Naive B cell (primary cell): ENCODE measurements around the gene CCL19. TPM values are rescaled to one million over a fixed set of nuclear protein-coding genes. Genes with fewer than 3 reads are reported as not detected.

Experiments used
- ATAC-seq, 2 donors: fragments of 150-1000 bp; cut with Tn5 transposase; 2 replicates each; pipeline ENCODE4 v1.10.0; 2021; ENCODE audit warnings: low read depth in 2 of 2, mild to moderate bottlenecking in 2 of 2, moderate library complexity in 2 of 2
- DNase-seq: peaks from one replicate; pipeline ENCODE4 v3.0.0; 2022
- H3K27ac Mint-ChIP-seq, 6 donors: one replicate each; pipeline ENCODE4 v1.8.0; 2020 to 2022; ENCODE audit warnings: mild to moderate bottlenecking in 6 of 6, mixed read lengths in 6 of 6, moderate library complexity in 5 of 6, inconsistent platforms in 2 of 6
- H3K27me3 Mint-ChIP-seq, 3 donors: one replicate each; pipeline ENCODE4 v1.8.0; 2021 to 2022; ENCODE audit warnings: mixed read lengths in 3 of 3, mild to moderate bottlenecking in 1 of 3
- H3K36me3 Mint-ChIP-seq, 2 donors: one replicate each; pipeline ENCODE4 v1.8.0; 2020 to 2022; ENCODE audit warnings: mixed read lengths in 2 of 2, inconsistent platforms in 1 of 2, mild to moderate bottlenecking in 1 of 2
- H3K4me1 Mint-ChIP-seq, 3 donors: one replicate each; pipeline ENCODE4 v1.8.0; 2020 to 2022; ENCODE audit warnings: mixed read lengths in 3 of 3, inconsistent platforms in 1 of 3, mild to moderate bottlenecking in 1 of 3, moderate library complexity in 1 of 3
- H3K4me3 Mint-ChIP-seq, 8 donors: one replicate each; pipeline ENCODE4 v1.8.0; 2020 to 2022; ENCODE audit warnings: mild to moderate bottlenecking in 8 of 8, mixed read lengths in 8 of 8, moderate library complexity in 8 of 8, inconsistent platforms in 2 of 8
- H3K9me3 Mint-ChIP-seq, 7 donors: one replicate each; pipeline ENCODE4 v1.8.0; 2020 to 2022; ENCODE audit warnings: mixed read lengths in 7 of 7, mild to moderate bottlenecking in 5 of 7, inconsistent platforms in 2 of 7, moderate library complexity in 1 of 7
- polyA plus RNA-seq, 6 donors: library from polyadenylated mRNA; unstranded; fragments of 300-500 nt; fragmentation: Illumina TruSeq; gene quantifications; one replicate each; pipeline ENCODE4 v1.2.3, GENCODE V29; 2021; ENCODE audit warnings: low read depth in 6 of 6

Gene CCL19
- polyA plus RNA-seq, 6 donors from 2014 or later: not detected

DNA sequence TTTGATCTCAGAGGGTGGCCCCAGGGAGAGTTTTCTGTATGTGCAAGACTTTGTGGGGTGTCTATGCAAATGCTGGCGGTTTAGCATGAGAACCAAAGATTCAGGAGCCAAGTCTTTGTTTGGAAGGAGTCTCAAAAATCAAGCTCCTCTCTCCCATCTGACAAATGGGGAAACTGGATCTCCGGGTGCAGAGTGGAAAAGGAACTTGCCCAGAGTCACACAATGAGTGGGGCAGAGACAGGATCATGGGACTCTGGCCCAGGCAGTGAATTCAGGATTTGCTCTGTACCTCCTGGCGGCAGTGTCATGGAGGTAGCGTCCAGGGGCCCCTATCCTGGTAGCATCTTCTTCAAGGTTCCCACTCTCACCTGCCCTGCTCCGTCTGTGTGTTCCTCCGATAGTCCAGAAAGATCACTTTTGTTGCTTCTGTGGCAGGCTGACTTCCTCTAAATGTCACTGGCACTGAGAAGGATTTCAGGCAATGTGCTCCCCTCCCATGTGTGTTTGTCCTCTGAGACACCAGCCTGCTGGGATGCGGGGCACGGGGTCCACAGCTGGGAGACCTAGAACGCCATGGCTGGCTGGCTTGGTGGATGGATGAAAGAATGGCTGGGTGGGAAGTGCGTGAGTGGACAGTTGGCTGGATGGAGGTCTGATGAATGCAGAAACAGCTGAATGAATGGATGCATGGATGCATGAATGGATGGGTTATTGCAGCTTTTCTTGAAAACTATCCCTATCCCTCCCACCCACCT is 3.6 kb downstream of the CCL19 start:
- DNase-seq (no peak), ATAC-seq (no peak)
- peaks cover 0 to 4% (median 0%) of the 10 kb centered on the region in 3 donors for H3K4me1 Mint-ChIP-seq
- no peak overlapping the region for H3K4me3 Mint-ChIP-seq
- no peaks in the 10 kb centered on the region for H3K9me3 Mint-ChIP-seq
- peaks cover 9 to 27% (median 16%) of the 10 kb centered on the region in 3 donors for H3K27me3 Mint-ChIP-seq
- H3K27ac Mint-ChIP-seq: peak overlapping the region in 1 of 6 donors; percentile 78
- H3K36me3 Mint-ChIP-seq: no peaks in the 10 kb centered on the region

GRCh38 chr9:34686732-34687131 is 4.3 kb downstream of the CCL19 start:
- no peaks in the 10 kb centered on the region for H3K36me3 Mint-ChIP-seq
- H3K9me3 Mint-ChIP-seq: no peaks in the 10 kb centered on the region
- H3K4me1 Mint-ChIP-seq: peaks cover 0 to 4% (median 0%) of the 10 kb centered on the region in 3 donors
- ATAC-seq (no peak), DNase-seq (no peak)
- H3K4me3 Mint-ChIP-seq: no peak overlapping the region
- H3K27ac Mint-ChIP-seq: peak overlapping the region in 1 of 6 donors; percentile 64
- H3K27me3 Mint-ChIP-seq: peaks cover 9 to 27% (median 16%) of the 10 kb centered on the region in 3 donors

GRCh38 chr9:34686231-34686630 is 4.8 kb downstream of the CCL19 start:
- peaks cover 0 to 4% (median 0%) of the 10 kb centered on the region in 3 donors for H3K4me1 Mint-ChIP-seq
- ATAC-seq (no peak), DNase-seq (no peak)
- H3K36me3 Mint-ChIP-seq: no peaks in the 10 kb centered on the region
- H3K27me3 Mint-ChIP-seq: peaks cover 9 to 27% (median 16%) of the 10 kb centered on the region in 3 donors
- H3K27ac Mint-ChIP-seq: peak overlapping the region in 1 of 6 donors; percentile 15
- no peaks in the 10 kb centered on the region for H3K9me3 Mint-ChIP-seq
- no peak overlapping the region for H3K4me3 Mint-ChIP-seq

GRCh38 chr9:34685591-34685990 is 5.5 kb downstream of the CCL19 start:
- no peak overlapping the region for H3K27ac Mint-ChIP-seq
- DNase-seq: no peak
- H3K4me1 Mint-ChIP-seq: peaks cover 0 to 4% (median 0%) of the 10 kb centered on the region in 3 donors
- peaks cover 9 to 27% (median 16%) of the 10 kb centered on the region in 3 donors for H3K27me3 Mint-ChIP-seq
- no peak for ATAC-seq
- no peaks in the 10 kb centered on the region for H3K9me3 Mint-ChIP-seq
- no peak overlapping the region for H3K4me3 Mint-ChIP-seq
- H3K36me3 Mint-ChIP-seq: no peaks in the 10 kb centered on the region

GRCh38 chr9:34684816-34685215 is 6.3 kb downstream of the CCL19 start:
- no peak overlapping the region for H3K4me3 Mint-ChIP-seq
- no peaks in the 10 kb centered on the region for H3K9me3 Mint-ChIP-seq
- no peaks in the 10 kb centered on the region for H3K36me3 Mint-ChIP-seq
- peak overlapping the region in 1 of 6 donors; percentile 61 for H3K27ac Mint-ChIP-seq
- peaks cover 8 to 21% (median 12%) of the 10 kb centered on the region in 3 donors for H3K27me3 Mint-ChIP-seq
- DNase-seq (no peak), ATAC-seq (no peak)
- peaks cover 0 to 4% (median 0%) of the 10 kb centered on the region in 3 donors for H3K4me1 Mint-ChIP-seq

- H3K9me3 Mint-ChIP-seq: no peaks in the 10 kb centered on the region
- peaks cover 0 to 4% (median 0%) of the 10 kb centered on the region in 3 donors for H3K4me1 Mint-ChIP-seq
- DNase-seq (no peak), ATAC-seq (no peak)
- H3K4me3 Mint-ChIP-seq: no peak overlapping the region
- no peak overlapping the region for H3K27ac Mint-ChIP-seq
- H3K27me3 Mint-ChIP-seq: peaks cover 5 to 15% (median 7%) of the 10 kb centered on the region in 3 donors
- H3K36me3 Mint-ChIP-seq: no peaks in the 10 kb centered on the region
These were observed 6.9 kb downstream of the CCL19 start for GRCh38 chr9:34684145-34684544.

DNA sequence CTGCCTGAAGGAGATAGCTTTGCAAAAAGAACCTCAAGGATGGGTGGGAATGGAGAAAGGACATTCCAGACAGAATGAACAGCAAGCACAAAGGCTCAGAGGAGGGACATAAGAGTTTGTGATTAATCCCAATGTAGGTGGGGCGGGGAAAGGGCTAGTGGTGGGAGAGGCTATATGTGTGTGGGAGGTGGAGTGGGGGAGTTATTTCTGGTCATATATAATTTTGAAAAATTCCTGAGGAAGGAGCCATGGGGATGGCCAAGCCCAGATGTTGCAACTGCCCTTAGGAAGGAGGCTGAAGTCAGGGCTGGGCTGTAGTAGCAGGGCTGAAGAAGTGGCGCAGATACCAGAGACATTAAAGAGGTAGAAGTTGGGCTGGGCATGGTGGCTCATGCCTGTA is 15.2 kb downstream of the CCL19 start:
- DNase-seq (no peak), ATAC-seq (no peak)
- Mint-ChIP-seq H3K36me3 (no peaks in the 10 kb centered on the region), H3K27ac (no peak overlapping the region), H3K4me3 (peak overlapping the region in 1 of 8 donors; percentile 9), H3K9me3 (peaks cover 0 to 4% (median 0%) of the 10 kb centered on the region in 7 donors), H3K4me1 (peaks cover 0 to 4% (median 0%) of the 10 kb centered on the region in 3 donors), H3K27me3 (no peaks in the 10 kb centered on the region)

- peak; percentile 20 for DNase-seq
- H3K9me3 Mint-ChIP-seq: peaks cover 0 to 9% (median 4%) of the 10 kb centered on the region in 7 donors
- H3K4me3 Mint-ChIP-seq: no peak overlapping the region
- peaks cover 0 to 4% (median 0%) of the 10 kb centered on the region in 3 donors for H3K4me1 Mint-ChIP-seq
- peaks cover 0 to 5% of the 10 kb centered on the region in 2 donors for H3K36me3 Mint-ChIP-seq
- ATAC-seq: peak; percentile 42 to 55
- no peaks in the 10 kb centered on the region for H3K27me3 Mint-ChIP-seq
- peak overlapping the region in 2 of 6 donors; percentile 7 to 10 for H3K27ac Mint-ChIP-seq
These were observed 15.9 kb downstream of the CCL19 start for GRCh38 chr9:34675048-34675714.

DNA sequence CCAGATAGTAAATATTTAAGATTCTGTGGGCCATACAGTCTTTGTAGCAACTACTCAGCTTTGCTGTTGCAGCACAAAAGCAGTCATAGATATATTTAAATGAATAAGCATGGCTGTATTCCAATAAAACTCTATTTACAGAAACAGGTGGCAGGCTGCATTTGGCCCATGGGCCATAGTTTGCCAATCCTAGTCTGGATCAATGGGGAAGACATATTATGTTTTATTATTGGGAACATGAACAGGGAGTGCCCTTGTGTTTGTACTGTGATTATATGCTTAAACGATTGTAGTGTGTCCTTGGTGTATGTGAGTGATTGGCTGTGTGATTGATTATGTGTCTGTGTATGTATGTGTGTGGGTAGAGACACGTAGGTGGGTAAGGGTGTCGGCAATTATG is 16.6 kb downstream of the CCL19 start:
- no peak for ATAC-seq
- peaks cover 3 to 9% of the 10 kb centered on the region in 2 donors for H3K36me3 Mint-ChIP-seq
- peaks cover 3 to 16% (median 9%) of the 10 kb centered on the region in 7 donors for H3K9me3 Mint-ChIP-seq
- peaks cover 0 to 4% (median 0%) of the 10 kb centered on the region in 3 donors for H3K4me1 Mint-ChIP-seq
- H3K27ac Mint-ChIP-seq: peak overlapping the region in 1 of 6 donors; percentile 13
- H3K27me3 Mint-ChIP-seq: no peaks in the 10 kb centered on the region
- no peak for DNase-seq
- no peak overlapping the region for H3K4me3 Mint-ChIP-seq

DNA sequence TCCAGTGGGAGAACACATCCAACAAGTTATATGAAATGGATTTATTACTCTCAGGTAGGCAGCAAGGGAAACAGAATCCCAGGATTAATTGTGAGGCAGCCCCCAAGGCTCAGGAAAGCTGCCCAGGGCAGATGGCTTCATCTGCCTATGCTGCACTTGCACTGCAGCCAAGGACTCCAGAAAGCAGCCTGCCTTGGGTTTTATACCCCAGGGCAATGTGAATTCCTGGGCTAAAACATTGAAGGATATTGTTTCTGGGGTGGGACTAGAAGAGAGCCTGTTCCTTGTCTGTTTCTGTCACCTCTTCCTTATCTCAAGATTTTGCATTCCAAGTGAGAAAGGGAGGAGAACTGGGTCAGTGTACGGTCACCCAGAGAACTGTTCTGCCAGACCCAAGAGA is 19.8 kb downstream of the CCL19 start:
- H3K36me3 Mint-ChIP-seq: peaks cover 10 to 13% of the 10 kb centered on the region in 2 donors
- DNase-seq (no peak), ATAC-seq (no peak)
- H3K9me3 Mint-ChIP-seq: peaks cover 9 to 21% (median 14%) of the 10 kb centered on the region in 7 donors
- no peaks in the 10 kb centered on the region for H3K27me3 Mint-ChIP-seq
- no peak overlapping the region for H3K4me3 Mint-ChIP-seq
- peaks cover 0 to 7% (median 6%) of the 10 kb centered on the region in 3 donors for H3K4me1 Mint-ChIP-seq
- no peak overlapping the region for H3K27ac Mint-ChIP-seq

- ATAC-seq (no peak), DNase-seq (no peak)
- Mint-ChIP-seq H3K27me3 (no peaks in the 10 kb centered on the region), H3K36me3 (peaks cover 10 to 13% of the 10 kb centered on the region in 2 donors), H3K4me1 (peaks cover 9 to 15% (median 14%) of the 10 kb centered on the region in 3 donors), H3K4me3 (peak overlapping the region in 1 of 8 donors; percentile 41), H3K9me3 (peaks cover 9 to 21% (median 14%) of the 10 kb centered on the region in 7 donors), H3K27ac (no peak overlapping the region)
These were observed 21.1 kb downstream of the CCL19 start for GRCh38 chr9:34669809-34670562.

DNA sequence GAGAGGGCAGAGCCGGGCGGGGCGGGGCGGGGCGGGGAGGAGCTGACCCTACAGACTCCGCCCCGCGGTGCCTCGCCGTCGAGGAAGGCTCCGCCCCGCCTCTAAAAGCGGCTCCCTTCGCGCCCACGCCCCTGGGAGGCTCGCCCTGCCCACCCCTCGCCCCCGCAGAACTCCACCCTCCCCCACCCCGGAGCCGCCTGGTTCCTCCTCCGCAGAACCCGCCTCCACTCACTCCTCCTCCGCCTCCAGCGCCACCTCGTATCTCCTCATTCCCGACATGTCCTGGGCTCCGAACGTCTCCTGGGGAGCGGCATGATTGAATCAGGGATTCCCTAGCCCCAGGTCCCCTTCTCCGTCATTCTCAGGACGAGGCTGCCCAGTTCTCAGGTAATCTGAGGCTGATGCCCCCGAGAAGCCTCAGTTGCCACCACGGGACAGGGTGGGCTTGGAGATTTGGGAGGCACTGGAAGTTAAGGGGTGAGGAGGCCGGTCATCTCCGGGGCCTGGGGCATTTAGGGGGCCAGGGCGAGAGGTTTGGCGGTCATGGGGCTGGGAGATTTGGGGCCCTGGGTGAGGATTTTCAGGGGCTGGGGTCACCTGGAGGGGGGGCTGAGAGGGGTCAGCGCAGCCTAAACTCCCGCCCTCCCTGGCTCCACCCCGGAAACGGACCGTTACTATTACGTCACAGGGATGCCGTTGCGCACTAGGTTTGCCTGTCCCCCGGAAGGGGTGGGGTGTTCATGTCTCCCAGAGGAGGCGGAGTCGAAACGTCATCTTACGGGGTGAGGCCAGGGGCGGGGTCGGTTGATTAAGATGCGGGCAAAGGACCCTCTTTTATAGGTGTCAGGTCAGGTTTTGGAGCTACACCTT is 25.5 kb downstream of the CCL19 start:
- H3K27ac Mint-ChIP-seq: peak overlapping the region; percentile 83 to 98 (median 96)
- peaks cover 12 to 13% of the 10 kb centered on the region in 2 donors for H3K36me3 Mint-ChIP-seq
- DNase-seq (peak; percentile 79), ATAC-seq (peak; percentile 76 to 77)
- no peaks in the 10 kb centered on the region for H3K27me3 Mint-ChIP-seq
- peak overlapping the region; percentile 75 to 96 (median 93) for H3K4me3 Mint-ChIP-seq
- peaks cover 9 to 17% (median 11%) of the 10 kb centered on the region in 7 donors for H3K9me3 Mint-ChIP-seq
- peaks cover 21 to 26% (median 22%) of the 10 kb centered on the region in 3 donors for H3K4me1 Mint-ChIP-seq
